OCI-LY1 (cell line): Measurements from ENCODE around the gene PRR5L.

Source experiments
- CTCF ChIP-seq: fragments of 200-600 bp; sonication (generic), shearing (Covaris generic); IDR thresholded peaks from 2 replicates; pipeline ENCODE4 v1.5.1; 2017; ENCODE audit warnings: mild to moderate bottlenecking, antibody characterized with exemption, low read length, moderate library complexity, mixed read lengths
- EZH2 ChIP-seq: fragments of 200-600 bp; sonication (generic), shearing (Covaris generic); IDR thresholded peaks from 2 replicates; pipeline ENCODE4 v1.8.0; 2017; ENCODE audit warnings: borderline replicate concordance, mixed run types, mild to moderate bottlenecking, antibody characterized with exemption, low read length, moderate library complexity, mixed read lengths

- TF ChIP-seq CTCF: no peak
- no peak for TF ChIP-seq EZH2
Measured at GRCh38 chr11:36446135-36446534, 150.0 kb downstream of the PRR5L start.
